Keratinocyte (primary cell): ENCODE data around the gene F2RL2. TPM values are rescaled to one million over a fixed set of nuclear protein-coding genes. Genes with fewer than 3 reads are reported as not detected.

Source experiments
- DNase-seq: peaks from one replicate; pipeline ENCODE4 v3.0.0-alpha.2; 2011; ENCODE audit warnings: low read depth, missing footprints, low spot score
- FAIRE-seq: peaks from 2 replicates; lab custom pipeline; 2011; peaks lifted over from hg19 to GRCh38; lab: Jason Lieb, UNC
- H2AFZ ChIP-seq: 2 replicates; pipeline ENCODE4 v1.6.0; 2012; ENCODE audit warnings: low read length, control low read depth, inconsistent platforms; ENCODE audit not compliant: control insufficient read depth
- H3K27ac ChIP-seq: 2 replicates; pipeline ENCODE4 v1.5.1; 2011; ENCODE audit warnings: low read length; ENCODE audit not compliant: control insufficient read depth, insufficient read depth
- H3K27me3 ChIP-seq: 3 replicates; pipeline ENCODE4 v1.6.0; 2011; ENCODE audit warnings: low read length; ENCODE audit not compliant: control insufficient read depth, insufficient read depth; ENCODE audit errors: extremely low read depth
- H3K36me3 ChIP-seq, 2 experiments: 2 replicates in 1 of 2; 3 replicates in 1 of 2; pipeline ENCODE4 v1.5.1; 2011; ENCODE audit warnings: low read length in 2 of 2, mild to moderate bottlenecking in 1 of 2; ENCODE audit not compliant: control insufficient read depth in 2 of 2, insufficient read depth in 2 of 2; ENCODE audit errors: extremely low read depth in 1 of 2
- H3K4me1 ChIP-seq: 3 replicates; pipeline ENCODE4 v1.5.1; 2011; ENCODE audit warnings: low read length; ENCODE audit not compliant: control insufficient read depth, insufficient read depth; ENCODE audit errors: extremely low read depth
- H3K4me2 ChIP-seq: 3 replicates; pipeline ENCODE4 v1.6.0; 2011; ENCODE audit warnings: low read depth, low read length; ENCODE audit not compliant: control insufficient read depth, insufficient read depth; ENCODE audit errors: extremely low read depth
- H3K4me3 ChIP-seq, 3 experiments: fragments of 200-600 bp in 1 of 3; sonication (generic) in 1 of 3; 2 replicates in 2 of 3; 3 replicates in 1 of 3; pipeline ENCODE4 v1.5.1; 2011 to 2016; ENCODE audit warnings: low read length in 3 of 3, mild to moderate bottlenecking in 3 of 3, control low read depth in 2 of 3, inconsistent platforms in 1 of 3, low read depth in 1 of 3, mixed read lengths in 1 of 3, mixed run types in 1 of 3, moderate library complexity in 1 of 3; ENCODE audit not compliant: control insufficient read depth in 2 of 3, insufficient read depth in 2 of 3; ENCODE audit errors: extremely low read depth in 1 of 3
- H3K79me2 ChIP-seq: 2 replicates; pipeline ENCODE4 v1.6.0; 2012; ENCODE audit warnings: low read length; ENCODE audit not compliant: control insufficient read depth, insufficient read depth
- H3K9ac ChIP-seq: 3 replicates; pipeline ENCODE4 v1.6.0; 2011; ENCODE audit warnings: low read length; ENCODE audit not compliant: control insufficient read depth, insufficient read depth; ENCODE audit errors: extremely low read depth
- H3K9me1 ChIP-seq: 3 replicates; pipeline ENCODE4 v1.6.0; 2011; ENCODE audit warnings: low read length; ENCODE audit not compliant: control insufficient read depth, insufficient read depth; ENCODE audit errors: extremely low read depth
- H3K9me3 ChIP-seq: 2 replicates; pipeline ENCODE4 v1.5.1; 2012; ENCODE audit warnings: low read depth, low read length; ENCODE audit not compliant: control insufficient read depth
- H4K20me1 ChIP-seq: 3 replicates; pipeline ENCODE4 v1.6.0; 2011; ENCODE audit warnings: low read length; ENCODE audit not compliant: control insufficient read depth, insufficient read depth; ENCODE audit errors: extremely low read depth
- EZH2 ChIP-seq: IDR thresholded peaks from one replicate; pipeline ENCODE4 v1.6.1; 2012; ENCODE audit warnings: inconsistent platforms, mild to moderate bottlenecking, low read length, moderate library complexity
- dilution Hi-C: fragments of 300-500 bp; cut with MboI; formaldehyde crosslinking; loops from one replicate; pipeline ENCODE4 v1.7.0; 2020; ENCODE audit warnings: low sequenced_read_pairs; ENCODE audit not compliant: extremely low pct_ligation_motif_present
- polyA plus RNA-seq, 5 experiments: library from polyadenylated mRNA; depleted of rRNA in 3 of 5; stranded (reverse) in 3 of 5; stranded (forward) in 1 of 5; unstranded in 1 of 5; fragments of >200 nt; gene quantifications; 1 replicate in 1 of 5; 2 replicates in 3 of 5; 3 replicates in 1 of 5; pipeline versions ENCODE4 v1.2.1 to v1.2.3, GENCODE V29; 2011 to 2012; ENCODE audit warnings: missing spikeins in 2 of 5, low read depth in 1 of 5, low replicate concordance in 1 of 5
- TF ChIP-seq, protein P1 (sequence below), 3 experiments: IDR thresholded peaks in 1 of 3; conservative IDR thresholded peaks in 1 of 3; optimal IDR thresholded peaks in 1 of 3; 2 replicates in 2 of 3; 3 replicates in 1 of 3; pipeline versions ENCODE3 to v1.5.1; 2011; ENCODE audit warnings: low read length in 3 of 3, mild to moderate bottlenecking in 3 of 3, moderate library complexity in 2 of 3, control low read depth in 1 of 3, inconsistent platforms in 1 of 3; ENCODE audit not compliant: insufficient read depth in 2 of 3; ENCODE audit errors: extremely low read depth in 1 of 3

Gene F2RL2
- polyA plus RNA-seq, 1 donor (not counting 4 experiments of a cell fraction or from before 2014, with no cell fraction given) = not detected

- H2AFZ ChIP-seq = no peak overlapping the region
- no peaks in the 10 kb centered on the region for H4K20me1 ChIP-seq
- no peaks in the 10 kb centered on the region for H3K9me1 ChIP-seq
- H3K4me2 ChIP-seq = no peak overlapping the region
- no peak overlapping the region for H3K9ac ChIP-seq
- no peak overlapping the region for H3K4me3 ChIP-seq
- dilution Hi-C loops = no loop called here
- H3K9me3 ChIP-seq = no peaks in the 10 kb centered on the region
- no peaks in the 10 kb centered on the region for H3K27me3 ChIP-seq
- no peaks in the 10 kb centered on the region for H3K36me3 ChIP-seq
- no peaks in the 10 kb centered on the region for H3K4me1 ChIP-seq
- DNase-seq (peak; percentile 13), FAIRE-seq (peak; percentile 87)
- TF ChIP-seq, protein P1, sequence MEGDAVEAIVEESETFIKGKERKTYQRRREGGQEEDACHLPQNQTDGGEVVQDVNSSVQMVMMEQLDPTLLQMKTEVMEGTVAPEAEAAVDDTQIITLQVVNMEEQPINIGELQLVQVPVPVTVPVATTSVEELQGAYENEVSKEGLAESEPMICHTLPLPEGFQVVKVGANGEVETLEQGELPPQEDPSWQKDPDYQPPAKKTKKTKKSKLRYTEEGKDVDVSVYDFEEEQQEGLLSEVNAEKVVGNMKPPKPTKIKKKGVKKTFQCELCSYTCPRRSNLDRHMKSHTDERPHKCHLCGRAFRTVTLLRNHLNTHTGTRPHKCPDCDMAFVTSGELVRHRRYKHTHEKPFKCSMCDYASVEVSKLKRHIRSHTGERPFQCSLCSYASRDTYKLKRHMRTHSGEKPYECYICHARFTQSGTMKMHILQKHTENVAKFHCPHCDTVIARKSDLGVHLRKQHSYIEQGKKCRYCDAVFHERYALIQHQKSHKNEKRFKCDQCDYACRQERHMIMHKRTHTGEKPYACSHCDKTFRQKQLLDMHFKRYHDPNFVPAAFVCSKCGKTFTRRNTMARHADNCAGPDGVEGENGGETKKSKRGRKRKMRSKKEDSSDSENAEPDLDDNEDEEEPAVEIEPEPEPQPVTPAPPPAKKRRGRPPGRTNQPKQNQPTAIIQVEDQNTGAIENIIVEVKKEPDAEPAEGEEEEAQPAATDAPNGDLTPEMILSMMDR (optimal IDR thresholded peaks at IDR 0.05 in 1 of 3, IDR thresholded peaks at IDR 0.05 in 1 of 3, conservative IDR thresholded peaks at IDR 0.05 in 1 of 3; ENCODE audit: extremely low read depth in 1 of 3, insufficient read depth in 2 of 3, low read length in 3 of 3) = peak; percentile 60 to 65 (median 63)
- no peak for TF ChIP-seq EZH2
- no peak overlapping the region for H3K27ac ChIP-seq
- no peaks in the 10 kb centered on the region for H3K79me2 ChIP-seq
Observed at GRCh38 chr5:76601470-76601869, 21.7 kb downstream of the F2RL2 start.

GRCh38 chr5:76600716-76601115, 22.5 kb downstream of the F2RL2 start:
- Histone ChIP-seq H3K36me3 (no peaks in the 10 kb centered on the region), H3K9me1 (no peaks in the 10 kb centered on the region), H3K9ac (no peak overlapping the region), H4K20me1 (no peaks in the 10 kb centered on the region), H3K27ac (no peak overlapping the region), H2AFZ (no peak overlapping the region), H3K9me3 (no peaks in the 10 kb centered on the region), H3K4me2 (no peak overlapping the region), H3K4me1 (no peaks in the 10 kb centered on the region), H3K4me3 (no peak overlapping the region), H3K27me3 (no peaks in the 10 kb centered on the region), H3K79me2 (no peaks in the 10 kb centered on the region)
- no peak for DNase-seq
- no peak for FAIRE-seq
- no peak for TF ChIP-seq EZH2
- TF ChIP-seq, protein P1 (optimal IDR thresholded peaks at IDR 0.05 in 1 of 3, IDR thresholded peaks at IDR 0.05 in 1 of 3, conservative IDR thresholded peaks at IDR 0.05 in 1 of 3; ENCODE audit: extremely low read depth in 1 of 3, insufficient read depth in 2 of 3, low read length in 3 of 3) = no peak
- dilution Hi-C loops = no loop called here
